ENCODE data around the gene TMEM82.

GRCh38 chr1:15767941-15768340 lies 25.6 kb downstream of the TMEM82 start:
- no peak for TF ChIP-seq CTCF (IDR thresholded peaks at IDR 0.05; ENCODE audit: borderline replicate concordance, extremely low read depth, low read length, poor library complexity, severe bottlenecking)
- no peak for TF ChIP-seq EZH2 (IDR thresholded peaks at IDR 0.05; ENCODE audit: borderline replicate concordance, low read depth, low read length, severe bottlenecking)

Data from DND-41 (cell line).